ENCODE results near the gene DNAH14. TPM values are rescaled to one million over a fixed set of nuclear protein-coding genes. Genes with fewer than 3 reads are reported as not detected.

The DNAH14 gene
- total and polyA plus RNA-seq, 2 experiments from 2014 or later = 55.3 to 80.2 TPM

DNA sequence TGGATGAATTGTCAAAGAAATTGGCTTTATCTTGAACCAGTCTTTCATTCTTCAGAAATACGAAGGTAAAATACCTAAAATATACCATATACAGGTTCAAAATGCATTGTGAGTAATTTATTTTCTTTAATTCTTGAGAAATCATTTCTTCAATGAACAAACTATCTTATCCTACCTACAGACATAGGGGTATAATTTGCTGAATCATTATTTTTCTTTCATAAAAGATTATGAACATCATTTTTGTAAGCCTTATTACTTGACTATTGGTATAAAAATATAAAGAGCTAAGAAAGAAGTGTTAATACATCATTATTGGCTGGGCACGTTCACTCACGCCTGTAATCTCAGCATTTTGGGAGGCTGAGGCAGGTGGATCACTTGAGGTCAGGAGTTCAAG lies 167.7 kb downstream of the DNAH14 start:
- Mint-ChIP-seq H3K4me1 (no peaks in the 10 kb centered on the region), H3K4me3 (no peak overlapping the region), H3K27ac (no peak overlapping the region), H3K9me3 (peaks cover 24% of the 10 kb centered on the region), H3K36me3 (ENCODE audit: low read depth) (no peaks in the 10 kb centered on the region), H3K27me3 (ENCODE audit: insufficient read depth, low read depth, poor library complexity) (no peaks in the 10 kb centered on the region)
- DNase-seq (ENCODE audit: low spot score) (no peak), ATAC-seq (no peak)
- Histone ChIP-seq H3K4me1 (ENCODE audit: insufficient read depth) (no peaks in the 10 kb centered on the region), H3F3A (replicated peaks; ENCODE audit: low read depth) (no peaks in the 10 kb centered on the region), H3K4me2 (no peak overlapping the region), H3K27me3 (ENCODE audit: insufficient read depth) (no peaks in the 10 kb centered on the region), H3K27ac (ENCODE audit: low read depth) (no peak overlapping the region), H3K36me3 (ENCODE audit: insufficient read depth) (no peaks in the 10 kb centered on the region), H2AFZ (no peak overlapping the region), H3K9me2 (ENCODE audit: insufficient read depth) (0 out of 2 replicates have a peak, but pooled peaks cover 5% of the 10 kb centered on the region), H3K79me2 (replicated peaks; ENCODE audit: insufficient read depth) (no peaks in the 10 kb centered on the region), H4K20me1 (replicated peaks; ENCODE audit: insufficient read depth) (no peaks in the 10 kb centered on the region), H3K4me3 (no peak overlapping the region)
- TF ChIP-seq ZNF331 (CRISPR knock-in tag; IDR thresholded peaks at IDR 0.05; ENCODE audit: low read depth) (no peak), CTCF (conservative IDR thresholded peaks at IDR 0.05; ENCODE audit: low read depth in 2 of 2) (no peak), POLR2AphosphoS5 (IDR thresholded peaks at IDR 0.05; ENCODE audit: low read depth) (no peak), STAT1 (IDR thresholded peaks at IDR 0.05; ENCODE audit: unreplicated experiment) (no peak), JUNB (IDR thresholded peaks at IDR 0.05; ENCODE audit: unreplicated experiment) (no peak)
- TF ChIP-seq, protein P1, sequence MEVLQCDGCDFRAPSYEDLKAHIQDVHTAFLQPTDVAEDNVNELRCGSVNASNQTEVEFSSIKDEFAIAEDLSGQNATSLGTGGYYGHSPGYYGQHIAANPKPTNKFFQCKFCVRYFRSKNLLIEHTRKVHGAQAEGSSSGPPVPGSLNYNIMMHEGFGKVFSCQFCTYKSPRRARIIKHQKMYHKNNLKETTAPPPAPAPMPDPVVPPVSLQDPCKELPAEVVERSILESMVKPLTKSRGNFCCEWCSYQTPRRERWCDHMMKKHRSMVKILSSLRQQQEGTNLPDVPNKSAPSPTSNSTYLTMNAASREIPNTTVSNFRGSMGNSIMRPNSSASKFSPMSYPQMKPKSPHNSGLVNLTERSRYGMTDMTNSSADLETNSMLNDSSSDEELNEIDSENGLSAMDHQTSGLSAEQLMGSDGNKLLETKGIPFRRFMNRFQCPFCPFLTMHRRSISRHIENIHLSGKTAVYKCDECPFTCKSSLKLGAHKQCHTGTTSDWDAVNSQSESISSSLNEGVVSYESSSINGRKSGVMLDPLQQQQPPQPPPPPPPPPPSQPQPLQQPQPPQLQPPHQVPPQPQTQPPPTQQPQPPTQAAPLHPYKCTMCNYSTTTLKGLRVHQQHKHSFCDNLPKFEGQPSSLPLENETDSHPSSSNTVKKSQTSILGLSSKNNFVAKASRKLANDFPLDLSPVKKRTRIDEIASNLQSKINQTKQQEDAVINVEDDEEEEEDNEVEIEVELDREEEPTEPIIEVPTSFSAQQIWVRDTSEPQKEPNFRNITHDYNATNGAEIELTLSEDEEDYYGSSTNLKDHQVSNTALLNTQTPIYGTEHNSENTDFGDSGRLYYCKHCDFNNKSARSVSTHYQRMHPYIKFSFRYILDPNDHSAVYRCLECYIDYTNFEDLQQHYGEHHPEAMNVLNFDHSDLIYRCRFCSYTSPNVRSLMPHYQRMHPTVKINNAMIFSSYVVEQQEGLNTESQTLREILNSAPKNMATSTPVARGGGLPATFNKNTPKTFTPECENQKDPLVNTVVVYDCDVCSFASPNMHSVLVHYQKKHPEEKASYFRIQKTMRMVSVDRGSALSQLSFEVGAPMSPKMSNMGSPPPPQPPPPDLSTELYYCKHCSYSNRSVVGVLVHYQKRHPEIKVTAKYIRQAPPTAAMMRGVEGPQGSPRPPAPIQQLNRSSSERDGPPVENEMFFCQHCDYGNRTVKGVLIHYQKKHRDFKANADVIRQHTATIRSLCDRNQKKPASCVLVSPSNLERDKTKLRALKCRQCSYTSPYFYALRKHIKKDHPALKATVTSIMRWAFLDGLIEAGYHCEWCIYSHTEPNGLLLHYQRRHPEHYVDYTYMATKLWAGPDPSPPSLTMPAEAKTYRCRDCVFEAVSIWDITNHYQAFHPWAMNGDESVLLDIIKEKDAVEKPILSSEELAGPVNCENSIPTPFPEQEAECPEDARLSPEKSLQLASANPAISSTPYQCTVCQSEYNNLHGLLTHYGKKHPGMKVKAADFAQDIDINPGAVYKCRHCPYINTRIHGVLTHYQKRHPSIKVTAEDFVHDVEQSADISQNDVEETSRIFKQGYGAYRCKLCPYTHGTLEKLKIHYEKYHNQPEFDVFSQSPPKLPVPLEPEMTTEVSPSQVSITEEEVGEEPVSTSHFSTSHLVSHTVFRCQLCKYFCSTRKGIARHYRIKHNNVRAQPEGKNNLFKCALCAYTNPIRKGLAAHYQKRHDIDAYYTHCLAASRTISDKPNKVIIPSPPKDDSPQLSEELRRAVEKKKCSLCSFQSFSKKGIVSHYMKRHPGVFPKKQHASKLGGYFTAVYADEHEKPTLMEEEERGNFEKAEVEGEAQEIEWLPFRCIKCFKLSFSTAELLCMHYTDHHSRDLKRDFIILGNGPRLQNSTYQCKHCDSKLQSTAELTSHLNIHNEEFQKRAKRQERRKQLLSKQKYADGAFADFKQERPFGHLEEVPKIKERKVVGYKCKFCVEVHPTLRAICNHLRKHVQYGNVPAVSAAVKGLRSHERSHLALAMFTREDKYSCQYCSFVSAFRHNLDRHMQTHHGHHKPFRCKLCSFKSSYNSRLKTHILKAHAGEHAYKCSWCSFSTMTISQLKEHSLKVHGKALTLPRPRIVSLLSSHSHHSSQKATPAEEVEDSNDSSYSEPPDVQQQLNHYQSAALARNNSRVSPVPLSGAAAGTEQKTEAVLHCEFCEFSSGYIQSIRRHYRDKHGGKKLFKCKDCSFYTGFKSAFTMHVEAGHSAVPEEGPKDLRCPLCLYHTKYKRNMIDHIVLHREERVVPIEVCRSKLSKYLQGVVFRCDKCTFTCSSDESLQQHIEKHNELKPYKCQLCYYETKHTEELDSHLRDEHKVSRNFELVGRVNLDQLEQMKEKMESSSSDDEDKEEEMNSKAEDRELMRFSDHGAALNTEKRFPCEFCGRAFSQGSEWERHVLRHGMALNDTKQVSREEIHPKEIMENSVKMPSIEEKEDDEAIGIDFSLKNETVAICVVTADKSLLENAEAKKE (CRISPR knock-in tag; IDR thresholded peaks at IDR 0.05) = no peak
- TF ChIP-seq, protein P2, sequence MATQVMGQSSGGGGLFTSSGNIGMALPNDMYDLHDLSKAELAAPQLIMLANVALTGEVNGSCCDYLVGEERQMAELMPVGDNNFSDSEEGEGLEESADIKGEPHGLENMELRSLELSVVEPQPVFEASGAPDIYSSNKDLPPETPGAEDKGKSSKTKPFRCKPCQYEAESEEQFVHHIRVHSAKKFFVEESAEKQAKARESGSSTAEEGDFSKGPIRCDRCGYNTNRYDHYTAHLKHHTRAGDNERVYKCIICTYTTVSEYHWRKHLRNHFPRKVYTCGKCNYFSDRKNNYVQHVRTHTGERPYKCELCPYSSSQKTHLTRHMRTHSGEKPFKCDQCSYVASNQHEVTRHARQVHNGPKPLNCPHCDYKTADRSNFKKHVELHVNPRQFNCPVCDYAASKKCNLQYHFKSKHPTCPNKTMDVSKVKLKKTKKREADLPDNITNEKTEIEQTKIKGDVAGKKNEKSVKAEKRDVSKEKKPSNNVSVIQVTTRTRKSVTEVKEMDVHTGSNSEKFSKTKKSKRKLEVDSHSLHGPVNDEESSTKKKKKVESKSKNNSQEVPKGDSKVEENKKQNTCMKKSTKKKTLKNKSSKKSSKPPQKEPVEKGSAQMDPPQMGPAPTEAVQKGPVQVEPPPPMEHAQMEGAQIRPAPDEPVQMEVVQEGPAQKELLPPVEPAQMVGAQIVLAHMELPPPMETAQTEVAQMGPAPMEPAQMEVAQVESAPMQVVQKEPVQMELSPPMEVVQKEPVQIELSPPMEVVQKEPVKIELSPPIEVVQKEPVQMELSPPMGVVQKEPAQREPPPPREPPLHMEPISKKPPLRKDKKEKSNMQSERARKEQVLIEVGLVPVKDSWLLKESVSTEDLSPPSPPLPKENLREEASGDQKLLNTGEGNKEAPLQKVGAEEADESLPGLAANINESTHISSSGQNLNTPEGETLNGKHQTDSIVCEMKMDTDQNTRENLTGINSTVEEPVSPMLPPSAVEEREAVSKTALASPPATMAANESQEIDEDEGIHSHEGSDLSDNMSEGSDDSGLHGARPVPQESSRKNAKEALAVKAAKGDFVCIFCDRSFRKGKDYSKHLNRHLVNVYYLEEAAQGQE (IDR thresholded peaks at IDR 0.05; ENCODE audit: unreplicated experiment) = no peak
- TF ChIP-seq, protein P3, sequence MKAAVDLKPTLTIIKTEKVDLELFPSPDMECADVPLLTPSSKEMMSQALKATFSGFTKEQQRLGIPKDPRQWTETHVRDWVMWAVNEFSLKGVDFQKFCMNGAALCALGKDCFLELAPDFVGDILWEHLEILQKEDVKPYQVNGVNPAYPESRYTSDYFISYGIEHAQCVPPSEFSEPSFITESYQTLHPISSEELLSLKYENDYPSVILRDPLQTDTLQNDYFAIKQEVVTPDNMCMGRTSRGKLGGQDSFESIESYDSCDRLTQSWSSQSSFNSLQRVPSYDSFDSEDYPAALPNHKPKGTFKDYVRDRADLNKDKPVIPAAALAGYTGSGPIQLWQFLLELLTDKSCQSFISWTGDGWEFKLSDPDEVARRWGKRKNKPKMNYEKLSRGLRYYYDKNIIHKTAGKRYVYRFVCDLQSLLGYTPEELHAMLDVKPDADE (IDR thresholded peaks at IDR 0.05) = no peak

Data from GM23338 (cell line).